HepG2 (cell line): ENCODE results near the gene CST3. TPM values are rescaled to one million over a fixed set of nuclear protein-coding genes. Genes with fewer than 3 reads are reported as not detected.

Experiments
- JUN ChIP-seq: sonication (generic); formaldehyde crosslinking; IDR thresholded peaks from 2 replicates; pipeline ENCODE4 v1.4.0; 2020; ENCODE audit warnings: mild to moderate bottlenecking, missing genetic modification reagents
- KDM5B ChIP-seq: sonication (generic); formaldehyde crosslinking; IDR thresholded peaks from 2 replicates; pipeline ENCODE4 v1.4.0; 2020; ENCODE audit warnings: missing genetic modification reagents, mild to moderate bottlenecking, borderline replicate concordance
- KDM6A ChIP-seq: IDR thresholded peaks from 2 replicates; pipeline ENCODE4 v1.6.1; 2016; ENCODE audit warnings: low read depth
- KLF12 ChIP-seq: sonication (generic); formaldehyde crosslinking; IDR thresholded peaks from 2 replicates; pipeline ENCODE4 v1.4.0; 2020; ENCODE audit warnings: missing genetic modification reagents, borderline replicate concordance
- KLF6 ChIP-seq: IDR thresholded peaks from 2 replicates; pipeline ENCODE4 v1.8.0; 2016; ENCODE audit warnings: missing biosample characterization, missing genetic modification reagents
- MBD4 ChIP-seq: IDR thresholded peaks from 2 replicates; pipeline ENCODE4 v1.6.1; 2012; ENCODE audit warnings: low read length, inconsistent platforms, borderline replicate concordance
- NCOA2 ChIP-seq: sonication (generic); formaldehyde crosslinking; IDR thresholded peaks from 2 replicates; pipeline ENCODE4 v1.8.0; 2022; ENCODE audit warnings: inconsistent platforms
- NFYB ChIP-seq: sonication (generic); formaldehyde crosslinking; IDR thresholded peaks from 2 replicates; pipeline ENCODE4 v1.4.0; 2020; ENCODE audit warnings: missing genetic modification reagents
- RAD51 ChIP-seq: fragments of 450-650 bp; IDR thresholded peaks from 2 replicates; pipeline ENCODE4 v1.6.1; 2016; ENCODE audit warnings: borderline replicate concordance
- SNAPC2 ChIP-seq: sonication (generic); formaldehyde crosslinking; IDR thresholded peaks from 2 replicates; pipeline ENCODE4 v1.8.1; 2022; ENCODE audit warnings: mild to moderate bottlenecking, missing genetic modification reagents
- STAT6 ChIP-seq: sonication (generic); formaldehyde crosslinking; IDR thresholded peaks from 2 replicates; pipeline ENCODE4 v1.4.0; 2020; ENCODE audit warnings: missing genetic modification reagents, mild to moderate bottlenecking, borderline replicate concordance
- TEAD3 ChIP-seq: optimal IDR thresholded peaks from 2 replicates; pipeline ENCODE3; 2016; ENCODE audit warnings: borderline replicate concordance
- TRIM24 ChIP-seq: sonication (generic); formaldehyde crosslinking; IDR thresholded peaks from 2 replicates; pipeline ENCODE4 v1.8.0; 2022; ENCODE audit warnings: mild to moderate bottlenecking, missing genetic modification reagents
- TSC22D2 ChIP-seq: sonication (generic); formaldehyde crosslinking; IDR thresholded peaks from 2 replicates; pipeline ENCODE4 v1.5.1; 2020; ENCODE audit warnings: missing genetic modification reagents, mild to moderate bottlenecking, borderline replicate concordance
- ZBTB46 ChIP-seq: sonication (generic); formaldehyde crosslinking; IDR thresholded peaks from 2 replicates; pipeline ENCODE4 v1.4.0; 2020; ENCODE audit warnings: mild to moderate bottlenecking, missing genetic modification reagents, borderline replicate concordance
- ZBTB7B ChIP-seq: sonication (generic); formaldehyde crosslinking; IDR thresholded peaks from 2 replicates; pipeline ENCODE4 v1.4.0; 2020; ENCODE audit warnings: missing genetic modification reagents
- ZEB1 ChIP-seq: IDR thresholded peaks from 2 replicates; pipeline ENCODE4 v1.6.1; 2012; ENCODE audit warnings: mild to moderate bottlenecking, low read depth, inconsistent platforms; ENCODE audit not compliant: insufficient replicate concordance
- ZFP1 ChIP-seq: IDR thresholded peaks from 2 replicates; pipeline ENCODE4 v1.6.1; 2016
- ZMYM3 ChIP-seq: sonication (generic); formaldehyde crosslinking; IDR thresholded peaks from 2 replicates; pipeline ENCODE4 v1.5.1; 2020; ENCODE audit warnings: mild to moderate bottlenecking, missing genetic modification reagents
- ZNF572 ChIP-seq: sonication (generic); formaldehyde crosslinking; IDR thresholded peaks from 2 replicates; pipeline ENCODE4 v1.5.1; 2020; ENCODE audit warnings: mild to moderate bottlenecking, missing genetic modification reagents
- ZNF660 ChIP-seq: sonication (generic); formaldehyde crosslinking; IDR thresholded peaks from 2 replicates; pipeline ENCODE4 v1.5.1; 2020; ENCODE audit warnings: mild to moderate bottlenecking, low read depth, missing genetic modification reagents, borderline replicate concordance
- polyA plus RNA-seq, 8 experiments: library from polyadenylated mRNA; depleted of rRNA in 3 of 8; stranded (reverse) in 7 of 8; unstranded in 1 of 8; fragments of >200 nt; fragmentation: Illumina TruSeq in 4 of 8; extraction: Trizol in 4 of 8; gene quantifications; 2 replicates each; pipeline versions ENCODE4 v1.2.1 to v1.2.3, GENCODE V29; 2011 to 2016; ENCODE audit warnings: low read depth in 4 of 8, missing spikeins in 1 of 8, mixed read lengths in 1 of 8; ENCODE audit not compliant: insufficient read depth in 1 of 8
- total RNA-seq, 5 experiments: library from RNA; depleted of rRNA; stranded (reverse); fragments of >200 nt; fragmentation: Illumina TruSeq; extraction: Trizol; gene quantifications; 2 replicates each; pipeline ENCODE4 v1.2.3, GENCODE V29; 2016; ENCODE audit warnings: low read depth in 1 of 5
- TF ChIP-seq, protein P1 (sequence below): sonication (generic); formaldehyde crosslinking; conservative IDR thresholded peaks from 2 replicates; pipeline ENCODE4 v1.4.0; 2020; ENCODE audit warnings: missing genetic modification reagents

CST3 gene
- total and polyA plus RNA-seq, 2 of the 13 experiments (the other 11 are each of a cell fraction or from before 2014, with no cell fraction given), result 690 to 1,005 TPM

- TF ChIP-seq STAT6 (CRISPR knock-in tag) (no peak), ZMYM3 (peak; percentile 50; the same call in 1 of the 2 replicates), RAD51 (no peak), KLF6 (no peak), NFYB (CRISPR knock-in tag) (no peak), ZNF660 (CRISPR knock-in tag) (no peak), SNAPC2 (CRISPR knock-in tag) (no peak), TRIM24 (CRISPR knock-in tag) (no peak), ZBTB46 (CRISPR knock-in tag) (no peak), MBD4 (no peak), KDM6A (CRISPR knock-in tag) (no peak), NCOA2 (CRISPR knock-in tag) (0 out of 2 replicates have a peak, but pooled peaks have one; percentile 26), ZBTB7B (CRISPR knock-in tag) (no peak), JUN (CRISPR knock-in tag) (no peak), TEAD3 (CRISPR knock-in tag) (peak; percentile 15), ZFP1 (CRISPR knock-in tag) (no peak), ZEB1 (no peak), KDM5B (CRISPR knock-in tag) (no peak), KLF12 (CRISPR knock-in tag) (no peak), TSC22D2 (CRISPR knock-in tag) (no peak), ZNF572 (CRISPR knock-in tag) (no peak)
- TF ChIP-seq, protein P1, sequence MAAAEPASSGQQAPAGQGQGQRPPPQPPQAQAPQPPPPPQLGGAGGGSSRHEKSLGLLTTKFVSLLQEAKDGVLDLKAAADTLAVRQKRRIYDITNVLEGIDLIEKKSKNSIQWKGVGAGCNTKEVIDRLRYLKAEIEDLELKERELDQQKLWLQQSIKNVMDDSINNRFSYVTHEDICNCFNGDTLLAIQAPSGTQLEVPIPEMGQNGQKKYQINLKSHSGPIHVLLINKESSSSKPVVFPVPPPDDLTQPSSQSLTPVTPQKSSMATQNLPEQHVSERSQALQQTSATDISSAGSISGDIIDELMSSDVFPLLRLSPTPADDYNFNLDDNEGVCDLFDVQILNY (CRISPR knock-in tag), result no peak
Measured at GRCh38 chr20:23634985-23635767, 2.6 kb downstream of the CST3 start (continued).
